Endometrial microvascular endothelial cells (primary cell): ENCODE measurements around the gene SCGB1A1. TPM values are rescaled to one million over a fixed set of nuclear protein-coding genes. Genes with fewer than 3 reads are reported as not detected.

Experiments used
- in situ Hi-C: cut with HindIII; loops from 2 replicates; pipeline ENCODE4 v1.10.0; 2017; ENCODE audit warnings: low sequenced_read_pairs, low pct_unique_long_range_greater_than_20kb; ENCODE audit errors: inconsistent ontology term
- total RNA-seq: library from RNA; depleted of rRNA; stranded (reverse); fragments of >200 nt; gene quantifications from one replicate; pipeline ENCODE4 v1.2.3, GENCODE V29; 2015; ENCODE audit errors: inconsistent ontology term

SCGB1A1 gene
- total RNA-seq, 1 donor from 2014 or later, result not detected

DNA sequence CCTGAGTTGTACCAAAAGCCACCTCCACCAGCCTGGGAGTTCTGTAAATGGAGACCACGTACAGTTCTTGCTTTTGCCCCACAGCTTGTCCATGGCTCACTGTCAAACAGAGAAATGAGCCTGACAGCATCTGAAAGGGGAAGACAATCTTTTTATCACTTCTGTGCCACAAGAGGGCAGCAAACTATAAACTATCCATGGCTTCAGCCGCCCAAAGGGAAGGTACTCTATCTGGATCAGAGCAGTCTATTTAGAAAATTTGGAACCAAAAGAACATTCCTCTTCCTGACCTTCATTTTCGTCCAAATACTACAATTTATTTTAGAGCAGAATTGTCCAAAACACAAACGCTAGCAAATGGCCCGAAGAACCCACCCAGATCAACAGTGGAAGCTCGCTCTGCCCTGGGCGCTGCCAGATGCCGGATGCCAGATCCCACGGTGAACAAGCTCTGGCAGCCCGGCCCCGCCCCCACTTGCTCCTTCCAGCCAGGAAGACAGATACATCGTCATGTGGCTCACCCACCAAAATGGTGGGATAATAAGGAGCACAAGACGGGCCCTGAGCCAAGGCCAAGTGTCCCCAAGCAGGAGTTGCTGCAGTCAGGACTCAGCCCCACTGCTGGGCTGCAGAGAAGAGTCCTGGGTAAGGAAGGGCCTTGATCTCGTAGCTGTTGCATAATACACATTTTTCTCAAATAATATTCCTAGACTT is 23.9 kb upstream of the SCGB1A1 start:
- in situ Hi-C loops, result no loop called here

DNA sequence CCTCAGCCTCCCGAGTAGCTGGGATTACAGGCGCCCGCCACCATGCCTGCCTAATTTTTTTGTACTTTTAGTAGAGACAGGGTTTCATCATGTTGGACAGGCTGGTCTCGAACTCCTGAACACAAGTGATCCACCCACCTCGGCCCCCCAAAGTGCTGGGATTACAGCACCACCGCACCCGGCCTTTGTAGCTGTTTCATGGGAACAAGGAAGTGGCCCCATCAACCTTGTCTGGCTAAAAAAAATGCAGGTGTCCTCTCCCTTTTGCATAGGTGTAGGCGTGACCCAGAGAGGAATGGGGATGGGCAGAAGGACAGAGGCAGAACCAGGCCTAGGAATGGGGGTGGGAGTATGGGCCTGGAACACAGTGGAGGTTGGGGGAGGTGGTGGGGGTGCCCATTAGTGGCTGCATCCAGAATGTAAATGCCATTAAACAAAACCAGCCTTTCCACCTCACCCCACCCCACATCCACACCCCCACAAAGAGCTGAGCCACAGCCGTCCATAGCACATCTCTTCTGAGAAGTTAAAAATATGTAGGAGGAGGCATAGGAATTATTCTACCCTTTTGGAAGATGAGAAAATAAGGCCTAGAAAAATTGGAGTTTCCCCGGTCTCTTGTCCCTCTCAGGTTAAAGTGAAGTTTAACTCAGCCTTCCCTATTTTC is 22.8 kb upstream of the SCGB1A1 start:
- in situ Hi-C loops, result no loop called here

DNA sequence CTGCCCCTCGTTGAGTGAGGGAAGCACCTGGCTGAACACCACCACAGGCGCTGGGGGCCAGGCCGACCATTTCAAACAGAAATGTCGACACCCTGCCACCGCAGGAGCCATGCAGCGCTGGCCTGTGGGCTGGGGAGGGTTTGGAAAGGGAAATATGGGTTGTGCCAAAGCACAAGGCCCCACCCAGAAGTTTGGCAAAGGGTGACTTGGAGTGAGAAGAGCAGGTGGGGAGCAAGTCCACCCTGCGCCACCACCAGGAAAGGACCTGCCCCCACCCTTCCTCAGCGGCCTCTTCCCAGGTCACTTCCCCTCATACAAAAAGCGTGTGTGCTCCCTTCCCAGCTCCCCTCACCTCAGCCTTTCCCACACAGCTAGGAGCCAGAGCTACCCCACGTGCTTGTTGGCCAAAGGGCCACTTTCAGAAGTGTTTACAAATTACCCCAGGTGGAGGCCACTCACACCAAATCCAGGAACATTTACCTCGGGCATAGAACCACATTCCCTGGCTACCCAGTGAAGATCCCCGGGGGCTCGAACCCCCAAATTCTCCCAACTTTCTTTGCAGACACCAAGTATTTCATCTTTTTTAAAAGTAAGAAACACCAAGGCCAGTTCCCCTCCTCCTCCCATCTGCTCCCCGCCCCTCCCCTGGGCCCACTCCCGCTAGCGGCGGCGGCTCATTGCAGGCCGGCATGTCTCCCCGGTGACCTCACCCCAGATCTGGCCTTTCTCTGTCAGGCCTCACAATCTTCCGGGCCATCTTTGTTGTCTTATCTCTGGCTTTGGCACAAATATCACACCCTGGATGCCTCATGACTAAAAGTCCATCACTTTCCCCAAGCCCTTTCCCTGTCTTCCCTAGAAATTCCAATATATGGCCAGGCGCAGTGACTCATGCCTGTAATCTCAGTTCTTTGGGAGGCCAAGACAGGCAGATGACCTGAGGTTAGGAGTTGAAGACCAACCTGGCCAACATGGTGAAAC is 20.5 kb upstream of the SCGB1A1 start:
- in situ Hi-C loops, result no loop called here

DNA sequence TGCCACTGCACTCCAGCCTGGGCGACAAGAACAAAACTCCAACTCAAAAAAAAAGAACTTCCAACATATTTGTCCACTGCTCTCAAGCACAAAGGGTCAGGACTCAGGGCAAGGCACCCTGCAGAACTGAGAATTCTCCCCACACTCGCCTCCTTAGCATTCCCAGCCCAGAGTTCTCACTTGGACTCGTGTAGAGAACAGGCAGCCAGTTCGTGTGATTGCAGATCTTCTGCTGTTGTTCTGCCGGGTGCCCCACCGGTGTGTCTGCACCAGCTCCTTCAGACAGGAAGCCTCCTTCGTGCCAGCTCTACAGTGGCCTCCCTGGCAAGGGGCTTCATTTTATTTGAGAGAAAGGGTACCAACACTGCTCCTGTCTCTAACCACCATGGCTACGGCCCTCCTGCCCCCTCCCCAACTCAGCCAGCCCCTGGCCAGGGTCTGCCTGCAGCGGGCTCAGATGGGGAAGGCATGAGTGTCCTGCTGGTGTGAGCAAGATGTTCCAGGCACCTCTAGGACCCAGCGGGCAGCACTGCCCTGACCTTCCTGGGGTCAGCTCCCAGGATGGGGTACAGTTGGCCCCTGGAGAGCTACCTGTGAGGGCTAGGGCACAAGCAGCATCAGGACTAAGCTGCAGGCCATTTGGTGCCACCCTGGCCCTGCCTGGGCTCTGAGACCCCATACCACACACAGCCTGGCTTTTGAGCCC is 19.5 kb upstream of the SCGB1A1 start:
- in situ Hi-C loops, result no loop called here

DNA sequence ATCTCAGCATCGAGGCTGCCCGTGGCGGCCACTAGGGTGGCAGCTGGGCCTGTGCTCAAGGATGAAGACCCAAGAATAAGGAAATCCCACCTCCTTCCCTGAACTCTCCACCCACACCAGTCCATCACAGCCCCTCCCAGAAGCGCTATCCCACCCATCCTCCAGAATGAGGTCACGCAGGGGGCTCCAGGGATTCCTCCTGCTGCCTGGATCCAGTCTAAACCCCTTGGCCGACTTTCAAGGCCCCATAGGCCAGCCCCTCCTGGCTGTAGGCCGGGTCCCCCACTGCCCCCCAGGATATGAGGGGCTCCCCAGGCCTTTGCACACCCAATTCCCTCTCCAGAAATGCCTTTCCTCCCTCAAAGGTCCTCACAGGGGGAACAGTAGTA is 19.0 kb upstream of the SCGB1A1 start:
- in situ Hi-C loops, result no loop called here

DNA sequence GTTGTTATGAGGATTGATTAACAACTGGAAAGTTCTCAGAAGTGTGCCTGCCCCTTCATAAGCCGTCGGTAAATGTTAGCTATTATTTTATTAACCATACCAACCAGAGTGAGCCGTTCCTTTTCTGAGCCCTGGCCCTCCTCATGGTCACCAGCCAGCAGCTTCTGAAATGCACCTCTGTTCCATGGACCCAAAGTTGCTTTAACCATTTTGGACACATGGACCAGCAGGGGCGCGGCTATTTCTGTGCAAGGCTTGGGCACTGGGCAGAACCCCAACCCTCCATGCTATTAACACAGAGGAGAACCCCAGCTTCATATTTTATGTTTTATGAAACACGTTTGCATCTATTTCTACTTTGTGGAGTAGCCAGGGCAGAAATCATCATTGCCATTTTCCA is 18.6 kb upstream of the SCGB1A1 start:
- in situ Hi-C loops, result no loop called here

DNA sequence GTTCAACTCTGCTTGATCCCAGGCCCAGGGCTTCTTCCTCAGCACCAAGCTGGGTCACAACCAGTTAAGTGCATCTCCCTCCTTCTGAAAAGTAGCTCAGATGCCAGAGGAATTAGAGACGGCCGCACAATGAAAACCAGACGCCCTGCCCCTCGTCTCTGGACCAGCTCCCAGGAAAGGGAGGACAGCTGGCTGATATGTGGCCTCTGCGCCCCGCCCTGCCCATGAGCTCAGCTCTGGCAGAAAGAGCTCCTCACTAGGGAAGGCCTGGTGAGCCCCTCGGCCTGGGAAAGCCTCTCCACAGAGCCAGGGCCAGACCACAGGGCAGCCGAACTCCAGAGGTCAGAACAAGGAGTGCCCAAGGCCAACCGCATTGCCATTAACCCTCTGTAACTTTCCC is 18.1 kb upstream of the SCGB1A1 start:
- in situ Hi-C loops, result no loop called here

DNA sequence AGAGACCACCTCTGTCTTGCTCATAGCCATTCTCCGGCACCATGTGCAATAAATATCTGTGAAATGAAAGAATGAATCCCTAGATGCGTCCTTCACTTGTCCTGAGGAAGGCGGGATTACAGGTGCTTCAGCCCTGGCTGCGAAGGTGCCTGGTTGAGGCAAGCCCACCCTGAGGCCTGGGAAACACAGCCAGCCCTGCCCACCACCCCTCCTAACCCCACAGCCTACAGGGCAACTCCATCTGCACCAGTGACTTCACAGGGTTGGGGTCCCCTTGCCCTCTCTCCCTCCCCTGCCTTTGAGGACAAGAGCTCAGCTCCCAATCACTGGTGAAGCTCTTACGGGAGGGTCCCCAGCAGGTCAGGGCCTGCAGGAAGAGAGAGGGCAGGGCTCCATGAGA is 17.5 kb upstream of the SCGB1A1 start:
- in situ Hi-C loops, result no loop called here

DNA sequence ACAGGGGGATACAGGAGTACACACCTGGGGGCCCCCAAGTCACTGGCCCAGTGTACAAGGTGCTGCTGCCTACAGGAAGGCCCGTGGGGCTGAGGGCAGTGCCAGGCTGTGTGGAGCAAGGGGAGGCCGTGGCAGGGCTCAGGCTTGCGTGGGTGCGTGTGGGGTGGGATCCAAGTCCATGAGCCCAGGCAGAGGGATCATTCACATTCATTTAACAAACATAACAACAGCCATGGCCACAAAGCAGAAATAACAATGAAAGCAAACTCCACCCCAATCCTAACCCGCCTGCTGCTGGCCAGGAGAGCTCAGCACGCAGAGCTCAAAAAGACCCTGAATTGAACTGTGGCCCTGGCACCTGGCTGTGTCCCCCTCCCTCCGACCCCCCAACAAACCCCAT is 17.0 kb upstream of the SCGB1A1 start:
- in situ Hi-C loops, result no loop called here

DNA sequence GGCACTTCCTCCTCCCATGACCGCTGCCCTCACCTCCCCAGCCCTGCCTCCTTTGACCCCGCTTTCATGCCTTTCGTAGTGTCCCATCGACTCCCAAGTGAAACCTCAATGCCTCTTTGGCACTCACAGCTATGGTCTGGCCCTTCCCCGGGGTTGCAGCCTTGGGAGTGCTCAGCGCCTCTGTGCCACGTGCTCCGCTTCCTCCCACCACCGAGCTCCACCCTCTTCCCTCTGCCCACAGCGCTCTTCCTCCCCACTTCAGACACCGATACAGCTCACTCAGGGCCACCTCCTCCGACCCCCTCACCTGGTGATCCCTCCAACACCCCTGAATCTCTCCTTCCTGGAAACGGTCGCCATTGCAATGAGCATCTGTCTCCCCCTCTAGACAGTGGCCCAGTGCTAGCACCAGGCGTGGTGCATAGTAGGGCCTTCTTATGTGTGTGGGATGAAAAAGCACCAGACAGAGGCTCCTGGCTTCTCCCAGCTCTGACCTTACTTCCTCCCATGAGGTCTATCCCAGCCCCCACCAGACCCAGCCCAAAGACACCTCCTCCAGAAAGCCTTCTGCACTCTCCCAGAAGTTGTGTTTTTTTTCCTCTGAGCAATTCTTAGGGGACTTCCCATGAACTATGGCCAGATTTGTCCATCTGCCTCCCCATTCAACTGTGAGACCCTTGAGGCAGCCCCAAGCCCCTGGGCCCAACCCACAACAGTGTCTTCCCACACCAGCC is 16.4 kb upstream of the SCGB1A1 start:
- in situ Hi-C loops, result no loop called here

DNA sequence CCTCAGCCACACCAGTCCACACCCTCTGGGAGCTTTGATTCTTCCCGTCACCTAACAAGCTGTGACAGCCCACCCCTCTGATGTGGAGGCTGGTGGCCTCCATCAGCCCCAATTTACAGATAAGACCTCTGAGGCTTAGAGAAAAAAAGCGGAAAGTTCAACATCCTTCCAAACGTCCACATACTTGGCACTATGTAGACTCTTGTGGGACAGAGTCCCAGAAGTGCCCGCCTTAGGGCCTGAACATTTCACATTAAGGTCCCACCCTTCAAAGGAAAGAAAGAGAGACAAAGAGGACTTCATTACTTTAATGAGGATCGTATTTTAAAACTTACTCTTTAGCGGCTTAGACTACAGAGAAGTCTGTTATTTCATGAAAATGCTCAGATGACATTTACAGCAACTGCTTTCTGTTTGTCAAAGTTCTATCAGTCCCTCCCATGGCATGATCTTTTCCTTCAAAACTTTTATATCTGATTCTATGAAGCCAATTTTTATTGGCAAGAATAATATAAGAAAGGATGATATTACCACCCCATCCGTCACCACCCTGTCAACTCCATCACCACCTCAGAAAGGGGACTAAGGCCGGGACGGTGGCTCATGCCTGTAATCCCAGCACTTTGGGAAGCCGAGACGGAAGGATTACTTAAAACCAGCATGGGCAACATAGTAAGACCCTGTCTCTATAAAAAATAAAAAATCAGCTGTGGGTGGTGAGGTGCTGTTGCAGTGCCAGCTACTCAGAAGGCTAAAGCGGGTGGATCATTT is 15.7 kb upstream of the SCGB1A1 start:
- in situ Hi-C loops, result no loop called here

DNA sequence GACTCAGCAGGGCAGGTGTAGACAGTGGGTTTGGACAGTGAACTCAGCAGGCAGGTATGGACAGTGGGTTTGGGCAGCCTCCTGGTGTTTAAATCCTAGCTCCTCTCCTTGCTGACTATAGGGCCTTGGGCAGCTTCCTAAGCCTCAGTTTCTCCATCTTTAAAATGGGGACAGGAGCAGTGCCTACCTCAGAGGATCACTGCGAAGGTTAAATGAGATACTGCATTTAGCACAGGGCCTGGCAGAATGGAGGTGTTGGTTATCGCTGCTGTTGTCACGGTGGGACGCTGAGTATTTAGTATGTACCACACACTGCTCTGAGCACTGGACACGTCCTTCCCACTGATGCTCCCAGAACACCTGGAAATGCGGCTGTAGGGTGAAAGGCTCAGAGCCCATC is 14.4 kb upstream of the SCGB1A1 start:
- in situ Hi-C loops, result no loop called here

DNA sequence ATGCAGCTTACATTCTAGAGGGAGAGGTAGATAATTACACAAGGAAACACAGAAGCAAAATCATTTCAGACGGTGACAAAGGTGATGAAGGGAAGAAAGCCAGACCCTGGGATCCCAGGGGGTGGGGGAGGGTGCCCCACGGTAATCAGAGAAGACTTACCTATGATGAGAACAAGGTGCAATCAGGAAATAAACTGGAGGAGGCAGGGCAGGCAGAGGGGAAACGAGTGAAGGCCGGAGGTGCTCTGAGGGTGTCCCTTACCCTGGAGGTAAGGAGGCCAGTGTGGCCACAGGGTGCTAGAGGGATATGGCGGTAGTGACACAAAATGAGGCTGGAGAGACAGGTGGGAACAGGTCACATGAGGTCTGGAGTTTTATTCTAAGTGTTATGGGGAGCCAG is 13.9 kb upstream of the SCGB1A1 start:
- in situ Hi-C loops, result no loop called here

DNA sequence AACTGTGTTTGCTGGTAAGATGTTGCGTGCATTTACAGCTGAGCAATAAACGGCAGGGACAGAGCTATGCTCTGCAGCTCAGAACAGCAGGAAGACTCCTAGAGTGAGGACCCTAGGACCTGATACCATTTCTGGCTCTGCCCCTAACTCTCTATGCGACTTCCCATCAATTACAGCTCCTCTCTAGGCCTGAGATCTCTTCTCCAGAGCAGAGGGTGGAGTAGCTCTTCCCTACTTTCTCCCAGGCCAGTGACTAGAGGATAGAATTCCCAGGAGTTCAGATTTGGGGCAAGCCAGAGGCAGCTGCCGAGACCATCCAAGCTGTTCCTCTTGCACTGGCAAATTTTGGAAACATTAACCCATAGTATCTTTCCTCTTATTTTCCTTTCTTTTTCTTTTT is 12.8 kb upstream of the SCGB1A1 start:
- in situ Hi-C loops, result no loop called here

DNA sequence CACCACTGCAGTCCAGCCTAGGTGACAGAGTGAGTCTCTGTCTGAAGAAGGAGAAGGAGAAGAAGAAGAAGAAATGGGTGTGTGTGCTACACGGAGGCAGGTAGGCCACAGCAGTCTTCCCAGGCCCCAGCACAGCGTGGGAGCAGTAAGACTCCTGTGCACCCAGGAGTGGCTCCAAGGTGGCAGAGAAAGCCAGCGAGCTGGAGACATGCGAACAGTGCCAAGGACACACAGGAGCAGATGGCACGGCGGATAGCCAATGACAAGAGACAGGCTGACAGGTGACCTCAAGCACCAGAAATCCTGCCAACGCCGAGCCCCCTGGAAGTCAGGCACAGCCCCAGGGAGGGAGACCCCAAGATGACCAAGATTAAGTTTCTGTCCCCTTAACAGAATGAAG is 9.0 kb upstream of the SCGB1A1 start:
- in situ Hi-C loops, result no loop called here

DNA sequence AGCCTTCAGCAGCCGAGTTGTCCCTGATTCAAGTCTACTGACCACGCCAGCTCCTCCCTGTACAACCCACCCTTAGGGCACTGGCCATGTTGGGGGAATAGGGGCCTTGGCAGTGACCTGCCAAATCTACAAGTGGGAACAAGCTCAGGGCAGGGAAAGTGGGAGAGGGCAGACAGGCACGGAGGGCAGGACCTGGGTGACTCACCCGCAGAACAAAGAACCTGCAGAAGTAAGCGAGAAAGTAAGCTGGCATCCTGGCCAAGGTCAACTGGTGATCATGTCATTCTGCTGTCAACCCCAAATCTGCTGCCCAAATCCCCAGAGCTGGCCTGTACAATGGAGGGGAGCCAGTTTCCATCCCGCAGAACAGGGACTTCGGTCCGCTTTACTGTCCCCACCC is 7.9 kb upstream of the SCGB1A1 start:
- in situ Hi-C loops, result no loop called here

DNA sequence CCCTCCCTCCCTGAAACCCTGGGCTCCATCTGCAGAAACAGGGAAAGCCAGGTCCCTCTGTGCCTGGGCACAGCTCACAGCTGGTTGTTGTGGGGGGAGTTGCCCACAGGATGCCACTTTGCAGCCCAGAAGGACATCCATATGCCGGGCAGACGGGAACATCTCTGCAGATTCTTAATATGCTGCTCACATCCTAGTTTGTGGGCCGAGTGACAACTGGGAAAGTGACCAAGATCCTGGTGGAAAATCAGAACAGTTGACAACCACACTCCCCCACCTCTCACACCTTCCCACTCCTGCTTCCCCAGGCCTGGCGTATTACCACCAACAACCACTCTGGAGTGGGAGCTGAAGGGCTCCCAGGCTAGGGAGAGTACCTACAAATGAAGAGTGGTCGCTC is 7.3 kb upstream of the SCGB1A1 start:
- in situ Hi-C loops, result no loop called here
